Measurements from ENCODE around the gene PIP4K2C. TPM values are rescaled to one million over a fixed set of nuclear protein-coding genes. Genes with fewer than 3 reads are reported as not detected.

The PIP4K2C gene
- total and polyA plus RNA-seq, 2 donors (not counting 1 experiment from before 2014, with no cell fraction given) = 11.9 to 24.3 TPM

DNA sequence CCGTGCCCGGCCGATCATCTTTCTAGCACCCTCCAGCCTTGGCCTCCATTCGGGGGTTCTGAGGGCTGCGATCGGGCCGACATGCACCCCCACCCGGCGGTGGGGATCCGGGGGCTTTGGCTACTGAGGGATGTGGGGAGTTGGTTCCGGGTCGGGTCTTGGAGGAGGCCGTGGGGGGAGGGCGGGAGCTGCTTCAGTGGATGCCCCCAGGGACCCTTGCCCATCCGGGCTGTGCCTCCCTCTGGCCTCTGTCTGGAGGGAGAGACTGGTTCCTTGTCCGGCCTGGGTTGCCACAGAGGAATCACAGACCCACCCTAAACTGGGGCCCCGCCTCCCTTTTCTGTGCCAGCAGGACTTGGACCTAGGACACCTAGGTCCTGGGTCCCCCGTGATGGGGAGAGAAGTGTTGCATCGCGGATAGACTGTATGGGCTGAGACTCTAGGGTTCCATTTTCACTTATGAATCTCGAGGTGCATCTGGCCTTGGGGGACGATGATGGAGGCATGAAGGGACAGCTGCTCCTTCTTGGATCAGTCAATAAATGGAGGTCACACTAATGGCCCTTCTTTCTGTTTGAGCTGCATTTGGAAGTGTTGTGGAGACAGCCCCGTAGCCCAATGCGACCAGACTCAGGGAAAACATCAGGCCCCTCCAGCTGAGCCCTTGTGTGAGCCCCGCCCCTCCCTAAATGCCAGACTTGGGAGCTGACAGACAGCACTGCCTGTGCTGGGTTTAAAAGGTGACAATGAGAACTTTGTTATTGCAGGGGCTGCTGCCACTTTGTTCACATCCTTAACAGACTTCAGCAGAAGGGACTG is 14.2 kb downstream of the PIP4K2C start:
- H3K9ac ChIP-seq (ENCODE audit: insufficient read depth, low read length) = peak overlapping the region; percentile 67
- H3K27ac ChIP-seq (ENCODE audit: insufficient read depth, low read length) = no peak overlapping the region
- TF ChIP-seq, protein P1, sequence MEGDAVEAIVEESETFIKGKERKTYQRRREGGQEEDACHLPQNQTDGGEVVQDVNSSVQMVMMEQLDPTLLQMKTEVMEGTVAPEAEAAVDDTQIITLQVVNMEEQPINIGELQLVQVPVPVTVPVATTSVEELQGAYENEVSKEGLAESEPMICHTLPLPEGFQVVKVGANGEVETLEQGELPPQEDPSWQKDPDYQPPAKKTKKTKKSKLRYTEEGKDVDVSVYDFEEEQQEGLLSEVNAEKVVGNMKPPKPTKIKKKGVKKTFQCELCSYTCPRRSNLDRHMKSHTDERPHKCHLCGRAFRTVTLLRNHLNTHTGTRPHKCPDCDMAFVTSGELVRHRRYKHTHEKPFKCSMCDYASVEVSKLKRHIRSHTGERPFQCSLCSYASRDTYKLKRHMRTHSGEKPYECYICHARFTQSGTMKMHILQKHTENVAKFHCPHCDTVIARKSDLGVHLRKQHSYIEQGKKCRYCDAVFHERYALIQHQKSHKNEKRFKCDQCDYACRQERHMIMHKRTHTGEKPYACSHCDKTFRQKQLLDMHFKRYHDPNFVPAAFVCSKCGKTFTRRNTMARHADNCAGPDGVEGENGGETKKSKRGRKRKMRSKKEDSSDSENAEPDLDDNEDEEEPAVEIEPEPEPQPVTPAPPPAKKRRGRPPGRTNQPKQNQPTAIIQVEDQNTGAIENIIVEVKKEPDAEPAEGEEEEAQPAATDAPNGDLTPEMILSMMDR (conservative IDR thresholded peaks at IDR 0.05 in 1 of 2, IDR thresholded peaks at IDR 0.05 in 1 of 2; ENCODE audit: low read depth in 1 of 2, low read length in 2 of 2) = no peak
- no peak for TF ChIP-seq EZH2 (IDR thresholded peaks at IDR 0.05; ENCODE audit: low read length, missing control alignments)

DNA sequence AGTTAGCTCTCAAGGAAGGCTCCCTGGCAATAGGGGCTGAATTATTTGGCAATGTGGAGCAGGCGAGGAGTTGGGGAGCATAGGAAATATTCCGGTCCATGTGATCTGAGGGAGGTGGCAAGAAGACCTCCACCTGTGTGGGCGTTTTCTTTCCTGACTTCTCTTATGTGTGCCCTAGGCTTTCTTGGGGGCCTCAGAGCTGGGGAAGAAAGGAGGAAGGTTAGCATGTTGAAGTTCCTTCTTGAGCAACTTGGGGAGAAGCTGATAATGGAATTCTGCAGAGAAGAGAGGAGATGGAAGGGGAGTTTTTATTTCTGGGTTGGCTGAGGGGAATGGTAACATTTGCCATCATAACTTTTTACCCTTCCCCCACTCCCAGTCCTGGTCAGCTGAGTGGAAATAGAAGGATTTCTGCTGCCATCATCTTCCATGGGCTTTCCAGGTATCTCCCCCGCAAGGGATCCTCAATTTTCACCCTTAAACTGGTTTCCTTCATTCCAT is 14.9 kb downstream of the PIP4K2C start:
- no peaks in the 10 kb centered on the region for H4K20me1 ChIP-seq (ENCODE audit: control insufficient read depth, extremely low read depth, insufficient read depth, low read length)
- H3K9ac ChIP-seq (ENCODE audit: insufficient read depth, low read length) = no peak overlapping the region
- peaks cover 11% of the 10 kb centered on the region for H3K4me1 ChIP-seq (ENCODE audit: control insufficient read depth, extremely low read depth, insufficient read depth, low read length)
- TF ChIP-seq, protein P1 (conservative IDR thresholded peaks at IDR 0.05 in 1 of 2, IDR thresholded peaks at IDR 0.05 in 1 of 2; ENCODE audit: low read depth in 1 of 2, low read length in 2 of 2) = no peak
- TF ChIP-seq EZH2 (IDR thresholded peaks at IDR 0.05; ENCODE audit: low read length, missing control alignments) = no peak
- peak overlapping the region; percentile 64 for H3K4me2 ChIP-seq (ENCODE audit: extremely low read depth, insufficient read depth, low read length)
- H3K9me3 ChIP-seq (ENCODE audit: control insufficient read depth, insufficient read depth, low read depth, low read length) = no peaks in the 10 kb centered on the region
- no peaks in the 10 kb centered on the region for H3K27me3 ChIP-seq (ENCODE audit: control insufficient read depth, insufficient read depth, low read length)
- peak overlapping the region in 2 of 4 experiments; percentile 72 to 79 for H3K4me3 ChIP-seq (replicated peaks in 1 of 4; ENCODE audit: control extremely low read depth in 1 of 4, insufficient read depth in 1 of 4, low read depth in 3 of 4, low read length in 4 of 4)
- peaks cover 2% of the 10 kb centered on the region for H3K36me3 ChIP-seq (ENCODE audit: control insufficient read depth, insufficient read depth, low read length)
- no peaks in the 10 kb centered on the region for H3K79me2 ChIP-seq (ENCODE audit: control insufficient read depth, insufficient read depth, low read length)
- H2AFZ ChIP-seq (ENCODE audit: low read length) = no peak overlapping the region
- no peak overlapping the region for H3K27ac ChIP-seq (ENCODE audit: insufficient read depth, low read length)
- no peak for DNase-seq (ENCODE audit: low read depth in 2 of 2)

More for the DNA sequence above, 14.2 kb downstream of the PIP4K2C start:
- no peaks in the 10 kb centered on the region for H3K27me3 ChIP-seq (ENCODE audit: control insufficient read depth, insufficient read depth, low read length)
- peak in 1 of 2 donors; percentile 37 for DNase-seq (ENCODE audit: low read depth in 2 of 2)
- H2AFZ ChIP-seq (ENCODE audit: low read length) = peak overlapping the region; percentile 6
- H3K36me3 ChIP-seq (ENCODE audit: control insufficient read depth, insufficient read depth, low read length) = peaks cover 2% of the 10 kb centered on the region
- peaks cover 5% of the 10 kb centered on the region for H3K4me1 ChIP-seq (ENCODE audit: control insufficient read depth, extremely low read depth, insufficient read depth, low read length)
- H3K9me3 ChIP-seq (ENCODE audit: control insufficient read depth, insufficient read depth, low read depth, low read length) = no peaks in the 10 kb centered on the region
- peak overlapping the region; percentile 30 to 79 (median 54) for H3K4me3 ChIP-seq (replicated peaks in 1 of 4; ENCODE audit: control extremely low read depth in 1 of 4, insufficient read depth in 1 of 4, low read depth in 3 of 4, low read length in 4 of 4)
- no peaks in the 10 kb centered on the region for H3K79me2 ChIP-seq (ENCODE audit: control insufficient read depth, insufficient read depth, low read length)
- H4K20me1 ChIP-seq (ENCODE audit: control insufficient read depth, extremely low read depth, insufficient read depth, low read length) = no peaks in the 10 kb centered on the region
- H3K4me2 ChIP-seq (ENCODE audit: extremely low read depth, insufficient read depth, low read length) = peak overlapping the region; percentile 64

DNA sequence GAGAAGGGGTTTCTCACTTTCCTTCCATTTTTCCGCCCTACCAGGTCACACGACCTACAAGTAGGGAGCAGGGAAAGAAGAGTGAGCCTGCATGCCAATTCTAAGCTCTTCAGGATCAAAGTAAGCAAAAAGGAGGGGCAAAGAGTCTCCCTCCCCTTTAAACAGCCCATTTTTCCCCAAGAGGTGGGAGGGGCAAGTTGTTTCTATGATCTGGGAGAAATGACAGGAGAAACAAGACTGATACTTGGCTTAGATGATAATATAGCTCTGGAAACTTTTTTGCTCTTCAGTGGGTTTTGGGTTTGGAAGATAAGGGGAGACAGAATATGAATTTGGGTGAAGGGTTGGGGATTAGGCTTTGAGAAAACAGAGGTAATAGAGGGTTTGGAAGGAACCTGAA is 15.4 kb downstream of the PIP4K2C start:
- H3K36me3 ChIP-seq (ENCODE audit: control insufficient read depth, insufficient read depth, low read length) = peaks cover 2% of the 10 kb centered on the region
- H4K20me1 ChIP-seq (ENCODE audit: control insufficient read depth, extremely low read depth, insufficient read depth, low read length) = no peaks in the 10 kb centered on the region
- no peak for DNase-seq (ENCODE audit: low read depth in 2 of 2)
- no peak overlapping the region for H3K9ac ChIP-seq (ENCODE audit: insufficient read depth, low read length)
- H3K4me3 ChIP-seq (replicated peaks in 1 of 4; ENCODE audit: control extremely low read depth in 1 of 4, insufficient read depth in 1 of 4, low read depth in 3 of 4, low read length in 4 of 4) = no peak overlapping the region
- H3K27ac ChIP-seq (ENCODE audit: insufficient read depth, low read length) = no peak overlapping the region
- no peak overlapping the region for H2AFZ ChIP-seq (ENCODE audit: low read length)
- H3K79me2 ChIP-seq (ENCODE audit: control insufficient read depth, insufficient read depth, low read length) = no peaks in the 10 kb centered on the region
- peaks cover 13% of the 10 kb centered on the region for H3K4me1 ChIP-seq (ENCODE audit: control insufficient read depth, extremely low read depth, insufficient read depth, low read length)
- H3K4me2 ChIP-seq (ENCODE audit: extremely low read depth, insufficient read depth, low read length) = no peak overlapping the region
- TF ChIP-seq, protein P1 (conservative IDR thresholded peaks at IDR 0.05 in 1 of 2, IDR thresholded peaks at IDR 0.05 in 1 of 2; ENCODE audit: low read depth in 1 of 2, low read length in 2 of 2) = no peak
- no peak for TF ChIP-seq EZH2 (IDR thresholded peaks at IDR 0.05; ENCODE audit: low read length, missing control alignments)
- H3K27me3 ChIP-seq (ENCODE audit: control insufficient read depth, insufficient read depth, low read length) = no peaks in the 10 kb centered on the region
- H3K9me3 ChIP-seq (ENCODE audit: control insufficient read depth, insufficient read depth, low read depth, low read length) = no peaks in the 10 kb centered on the region
